Brain microvascular endothelial cell (primary cell): ENCODE data around the gene BARHL1.

Experiments
- DNase-seq: peaks from one replicate; pipeline ENCODE4 v3.0.0-alpha.2; 2020
- H3K27ac ChIP-seq: fragments of 250-450 bp; sonication (Bioruptor Pico); 2 replicates; pipeline ENCODE4 v1.5.1; 2020; ENCODE audit warnings: mild to moderate bottlenecking, moderate library complexity
- H3K27me3 ChIP-seq: fragments of 250-450 bp; sonication (Bioruptor Pico); replicated peaks from 2 replicates; pipeline ENCODE4 v1.5.1; 2020; ENCODE audit warnings: mild to moderate bottlenecking
- H3K36me3 ChIP-seq: fragments of 250-450 bp; sonication (Bioruptor Pico); replicated peaks from 2 replicates; pipeline ENCODE4 v1.5.1; 2020; ENCODE audit warnings: mild to moderate bottlenecking
- H3K4me3 ChIP-seq: 2 replicates; pipeline ENCODE4 v1.5.1; 2011; ENCODE audit warnings: low read depth, mild to moderate bottlenecking, control low read depth, low read length, moderate library complexity
- CTCF ChIP-seq: IDR thresholded peaks from 2 replicates; pipeline ENCODE4 v1.5.1; 2011; ENCODE audit warnings: low read depth, mild to moderate bottlenecking, moderate library complexity, low read length, control low read depth, inconsistent platforms; ENCODE audit errors: missing control alignments
- in situ Hi-C: cut with HindIII; loops from 2 replicates; pipeline ENCODE4 v1.10.0; 2017; ENCODE audit warnings: low sequenced_read_pairs, low pct_ligation_motif_present

BARHL1 gene

GRCh38 chr9:132582276-132582785 lies at the start of gene BARHL1:
TSS of gene BARHL1 (plus strand) at chr9:132582606. CDS start at chr9:132582798, 192 bp downstream.
- Histone ChIP-seq H3K27me3 (peaks cover 93% of the 10 kb centered on the region), H3K4me3 (peak within 1 kb of the TSS; percentile 17), H3K27ac (no peak within 1 kb of the TSS), H3K36me3 (no peaks in the 10 kb centered on the region)
- DNase-seq: no peak
- TF ChIP-seq CTCF: no peak
- in situ Hi-C loops: no loop called here

GRCh38 chr9:132534832-132535231 lies 47.6 kb upstream of the BARHL1 start:
- TF ChIP-seq CTCF: no peak
- in situ Hi-C loops: no loop called here

GRCh38 chr9:132536124-132536523 lies 46.3 kb upstream of the BARHL1 start:
- no peak for TF ChIP-seq CTCF
- Histone ChIP-seq H3K4me3 (no peak overlapping the region), H3K36me3 (no peaks in the 10 kb centered on the region), H3K27ac (no peak overlapping the region), H3K27me3 (peaks cover 6% of the 10 kb centered on the region)
- DNase-seq: no peak
- in situ Hi-C loops: no loop called here

More at GRCh38 chr9:132534832-132535231, 47.6 kb upstream of the BARHL1 start:
- Histone ChIP-seq H3K4me3 (no peak overlapping the region), H3K36me3 (no peaks in the 10 kb centered on the region), H3K27ac (no peak overlapping the region), H3K27me3 (peaks cover 13% of the 10 kb centered on the region)
- no peak for DNase-seq

GRCh38 chr9:132537352-132537751 lies 45.1 kb upstream of the BARHL1 start:
- H3K36me3 ChIP-seq: no peaks in the 10 kb centered on the region
- no peak for TF ChIP-seq CTCF
- in situ Hi-C loops: no loop called here
- H3K27me3 ChIP-seq: no peaks in the 10 kb centered on the region
- no peak overlapping the region for H3K4me3 ChIP-seq
- DNase-seq: no peak
- no peak overlapping the region for H3K27ac ChIP-seq

- Histone ChIP-seq H3K36me3 (no peaks in the 10 kb centered on the region), H3K27me3 (no peaks in the 10 kb centered on the region), H3K27ac (no peak overlapping the region), H3K4me3 (no peak overlapping the region)
- in situ Hi-C loops: no loop called here
- no peak for TF ChIP-seq CTCF
- no peak for DNase-seq
Observed at GRCh38 chr9:132538071-132538470, 44.3 kb upstream of the BARHL1 start.

GRCh38 chr9:132539096-132539495 lies 43.3 kb upstream of the BARHL1 start:
- no peak for TF ChIP-seq CTCF
- no peak overlapping the region for H3K27ac ChIP-seq
- in situ Hi-C loops: no loop called here
- no peak overlapping the region for H3K4me3 ChIP-seq
- no peaks in the 10 kb centered on the region for H3K36me3 ChIP-seq
- no peak for DNase-seq
- H3K27me3 ChIP-seq: no peaks in the 10 kb centered on the region
